Measurements from ENCODE around the gene RPS24. TPM values are rescaled to one million over a fixed set of nuclear protein-coding genes. Genes with fewer than 3 reads are reported as not detected.
A peak's percentile ranks its signal among the peaks of the same experiment; 100 is the strongest.

RPS24 gene
- total and polyA plus RNA-seq, 9 of the 15 experiments (the other 6 are each of a cell fraction or from before 2014, with no cell fraction given) = 1,947 to 7,307 (median 5,944) TPM

DNA sequence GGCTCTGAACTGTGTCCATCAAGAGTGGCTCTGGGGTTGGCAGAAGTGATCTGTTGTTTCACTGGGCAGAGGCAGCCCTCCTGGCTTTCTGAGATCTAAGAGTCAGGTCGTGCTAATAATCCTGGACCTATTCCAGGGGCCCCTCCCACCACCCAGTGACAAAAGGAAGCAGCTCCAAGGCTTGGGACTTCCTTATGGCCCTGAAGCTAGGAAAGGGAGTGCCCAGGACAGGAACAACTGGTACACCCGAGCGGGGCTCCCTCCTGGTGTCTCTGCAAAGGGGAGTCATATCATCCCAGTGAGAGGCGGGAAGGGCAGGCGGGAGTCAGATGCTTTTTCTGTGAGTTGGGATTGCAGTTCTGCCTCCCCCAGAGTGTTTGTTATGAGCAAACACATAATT is 32.3 kb downstream of the RPS24 start:
- H3K79me2 ChIP-seq (ENCODE audit: control insufficient read depth, insufficient read depth, low read length) = no peaks in the 10 kb centered on the region
- no peaks in the 10 kb centered on the region for H3K9me1 ChIP-seq (ENCODE audit: control insufficient read depth, insufficient read depth, low read length)
- H3K27me3 ChIP-seq (ENCODE audit: control insufficient read depth in 2 of 2, insufficient read depth in 2 of 2, low read length in 2 of 2) = peaks cover 19 to 56% of the 10 kb centered on the region in 2 experiments; a peak in 4 of 5 replicates
- no peak overlapping the region for H3K4me3 ChIP-seq
- DNase-seq (ENCODE audit: extremely low read depth in 1 of 4, low spot score in 3 of 4) = peak in 2 of 4 experiments; percentile 31 to 41
- no peaks in the 10 kb centered on the region for H3K36me3 ChIP-seq (ENCODE audit: control insufficient read depth, insufficient read depth, low read length)
- intact Hi-C loops (cut with micrococcal nuclease) (no loop called here), in situ Hi-C loops (cut with MboI) (no loop called here)
- ChIA-PET CTCF (ENCODE audit: low intra/inter-chr PET ratio) (no interaction called here), POLR2A (interaction anchor here (0.7 kb wide), 3 partner anchors 9 to 1378 kb away, joined by 3 to 5 read pairs (median 3); no protein-coding TSS in a partner anchor)
- no peak overlapping the region for H2AFZ ChIP-seq (ENCODE audit: low read depth, low read length)
- TF ChIP-seq NFE2L1 (tag; IDR thresholded peaks at IDR 0.05; ENCODE audit: borderline replicate concordance, low read depth) (no peak), NONO (IDR thresholded peaks at IDR 0.05; ENCODE audit: low read depth in 2 of 2, low read length in 1 of 2) (no peak), POLR2G (IDR thresholded peaks at IDR 0.05; ENCODE audit: low read depth, low read length) (no peak), TSC22D4 (tag; IDR thresholded peaks at IDR 0.05) (no peak), POLR2H (tag; IDR thresholded peaks at IDR 0.05; ENCODE audit: low read depth) (no peak)
- no peaks in the 10 kb centered on the region for H3K9me3 ChIP-seq (replicated peaks; ENCODE audit: control insufficient read depth, insufficient read depth, low read depth, low read length)
- BruUV-seq (replicated peaks) = no TSS peak
- H4K20me1 ChIP-seq (replicated peaks; ENCODE audit: control insufficient read depth, insufficient read depth, low read length) = peaks cover 3% of the 10 kb centered on the region
- no peak for FAIRE-seq
- ATAC-seq = no peak
- H3K4me2 ChIP-seq (ENCODE audit: insufficient read depth, low read length) = no peak overlapping the region
- no peak overlapping the region for H3K9ac ChIP-seq (ENCODE audit: insufficient read depth in 1 of 2, low read depth in 2 of 2, low read length in 2 of 2)
- H3K4me1 ChIP-seq (replicated peaks in 1 of 2; ENCODE audit: control insufficient read depth in 2 of 2, insufficient read depth in 2 of 2, low read length in 2 of 2) = no peaks in the 10 kb centered on the region
- WGBS (ENCODE audit: insufficient coverage, low coverage, missing lambda C conversion rate) = 1% methylated on average over 5 of the region's 5 CpGs
- H3K27ac ChIP-seq (ENCODE audit: extremely low read depth, low read depth, low read length) = no peak overlapping the region

Data from K562 (cell line).